ENCODE data around the gene PPBP.

DNA sequence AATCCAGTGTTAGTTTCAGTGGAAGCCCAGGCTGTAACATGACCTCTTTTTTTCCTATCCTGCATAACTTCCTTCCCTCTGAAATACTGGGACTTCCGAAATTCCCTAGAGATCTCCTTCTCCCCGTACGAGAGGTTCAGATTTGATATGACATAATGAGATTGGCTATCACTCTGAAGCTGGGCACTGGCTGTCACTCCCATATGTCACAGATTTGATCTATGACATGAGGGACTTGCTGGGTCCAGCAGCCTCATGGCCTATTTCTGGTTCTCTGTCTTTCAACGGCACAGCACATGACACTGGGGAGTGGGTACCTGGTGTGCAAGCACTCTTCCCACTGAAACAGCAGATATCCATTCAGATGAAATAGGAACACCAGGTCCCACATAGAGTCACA, 42.9 kb downstream of the PPBP start:
- TF ChIP-seq, protein P1, sequence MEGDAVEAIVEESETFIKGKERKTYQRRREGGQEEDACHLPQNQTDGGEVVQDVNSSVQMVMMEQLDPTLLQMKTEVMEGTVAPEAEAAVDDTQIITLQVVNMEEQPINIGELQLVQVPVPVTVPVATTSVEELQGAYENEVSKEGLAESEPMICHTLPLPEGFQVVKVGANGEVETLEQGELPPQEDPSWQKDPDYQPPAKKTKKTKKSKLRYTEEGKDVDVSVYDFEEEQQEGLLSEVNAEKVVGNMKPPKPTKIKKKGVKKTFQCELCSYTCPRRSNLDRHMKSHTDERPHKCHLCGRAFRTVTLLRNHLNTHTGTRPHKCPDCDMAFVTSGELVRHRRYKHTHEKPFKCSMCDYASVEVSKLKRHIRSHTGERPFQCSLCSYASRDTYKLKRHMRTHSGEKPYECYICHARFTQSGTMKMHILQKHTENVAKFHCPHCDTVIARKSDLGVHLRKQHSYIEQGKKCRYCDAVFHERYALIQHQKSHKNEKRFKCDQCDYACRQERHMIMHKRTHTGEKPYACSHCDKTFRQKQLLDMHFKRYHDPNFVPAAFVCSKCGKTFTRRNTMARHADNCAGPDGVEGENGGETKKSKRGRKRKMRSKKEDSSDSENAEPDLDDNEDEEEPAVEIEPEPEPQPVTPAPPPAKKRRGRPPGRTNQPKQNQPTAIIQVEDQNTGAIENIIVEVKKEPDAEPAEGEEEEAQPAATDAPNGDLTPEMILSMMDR (IDR thresholded peaks at IDR 0.05; ENCODE audit: low read depth, low read length), result no peak
- TF ChIP-seq POLR2A (IDR thresholded peaks at IDR 0.05; ENCODE audit: extremely low read depth, insufficient read length) (no peak), MYC (IDR thresholded peaks at IDR 0.05; ENCODE audit: low read depth, low read length) (no peak)
- TF ChIP-seq, protein P2, sequence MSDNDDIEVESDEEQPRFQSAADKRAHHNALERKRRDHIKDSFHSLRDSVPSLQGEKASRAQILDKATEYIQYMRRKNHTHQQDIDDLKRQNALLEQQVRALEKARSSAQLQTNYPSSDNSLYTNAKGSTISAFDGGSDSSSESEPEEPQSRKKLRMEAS (IDR thresholded peaks at IDR 0.05; ENCODE audit: low read depth, low read length), result no peak

Measured in NB4 (cell line).